ENCODE results near the gene GSG1.

Gene GSG1

GRCh38 chr12:13097491-13098011 lies 5.9 kb downstream of the GSG1 start:
- TF ChIP-seq, protein P1, sequence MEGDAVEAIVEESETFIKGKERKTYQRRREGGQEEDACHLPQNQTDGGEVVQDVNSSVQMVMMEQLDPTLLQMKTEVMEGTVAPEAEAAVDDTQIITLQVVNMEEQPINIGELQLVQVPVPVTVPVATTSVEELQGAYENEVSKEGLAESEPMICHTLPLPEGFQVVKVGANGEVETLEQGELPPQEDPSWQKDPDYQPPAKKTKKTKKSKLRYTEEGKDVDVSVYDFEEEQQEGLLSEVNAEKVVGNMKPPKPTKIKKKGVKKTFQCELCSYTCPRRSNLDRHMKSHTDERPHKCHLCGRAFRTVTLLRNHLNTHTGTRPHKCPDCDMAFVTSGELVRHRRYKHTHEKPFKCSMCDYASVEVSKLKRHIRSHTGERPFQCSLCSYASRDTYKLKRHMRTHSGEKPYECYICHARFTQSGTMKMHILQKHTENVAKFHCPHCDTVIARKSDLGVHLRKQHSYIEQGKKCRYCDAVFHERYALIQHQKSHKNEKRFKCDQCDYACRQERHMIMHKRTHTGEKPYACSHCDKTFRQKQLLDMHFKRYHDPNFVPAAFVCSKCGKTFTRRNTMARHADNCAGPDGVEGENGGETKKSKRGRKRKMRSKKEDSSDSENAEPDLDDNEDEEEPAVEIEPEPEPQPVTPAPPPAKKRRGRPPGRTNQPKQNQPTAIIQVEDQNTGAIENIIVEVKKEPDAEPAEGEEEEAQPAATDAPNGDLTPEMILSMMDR (IDR thresholded peaks at IDR 0.05; ENCODE audit: control extremely low read depth, extremely low read depth, low read depth, missing control alignments): no peak
- POLR2A ChIA-PET: no interaction called here
- no peak for DNase-seq (ENCODE audit: extremely low spot score)
- CTCF ChIA-PET: interaction anchor here (1.2 to 2.3 kb wide), 2 partner anchors 8 to 12 kb away, joined by 3 to 6 read pairs; no protein-coding TSS in a partner anchor

DNA sequence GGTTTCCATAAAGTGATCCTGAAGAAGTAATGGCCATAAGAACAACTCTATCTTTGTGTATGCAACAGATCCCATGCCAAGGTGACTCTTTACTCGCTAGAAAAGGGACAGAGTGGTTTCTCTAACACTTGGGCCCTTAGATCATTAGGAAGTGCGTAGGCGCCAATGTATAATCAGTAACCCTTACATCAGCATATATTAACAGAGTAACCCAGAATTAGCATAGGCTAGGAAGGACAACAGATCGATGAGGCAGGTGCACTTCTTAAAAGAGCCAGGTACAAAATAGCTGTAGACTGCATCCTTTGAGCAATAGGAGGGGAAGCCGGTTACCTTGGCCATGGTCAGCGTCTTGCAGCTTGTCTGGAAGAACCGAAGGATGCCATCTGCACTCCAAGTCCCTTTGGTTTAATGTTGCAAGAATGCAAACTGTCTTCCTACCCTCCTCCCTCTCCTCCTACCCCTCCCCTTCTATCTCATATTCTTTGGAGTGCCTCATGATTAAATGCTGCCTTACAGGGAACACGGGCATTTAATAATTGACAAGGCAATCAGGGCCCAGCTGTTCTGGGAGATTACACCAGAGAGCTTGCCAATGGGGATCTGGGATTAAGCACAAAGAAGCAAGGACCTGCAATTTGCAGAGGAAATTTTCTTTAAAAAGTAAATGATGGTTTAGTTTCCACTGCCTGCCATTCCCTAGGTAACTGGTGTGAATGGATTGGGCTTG lies 8.0 kb downstream of the GSG1 start:
- POLR2A ChIA-PET: no interaction called here
- DNase-seq (ENCODE audit: extremely low spot score): no peak
- CTCF ChIA-PET: interaction anchor here (1.9 kb wide), 1 partner anchor 117 kb away, joined by 6 read pairs; no protein-coding TSS in a partner anchor
- TF ChIP-seq, protein P1 (IDR thresholded peaks at IDR 0.05; ENCODE audit: control extremely low read depth, extremely low read depth, low read depth, missing control alignments): no peak

- peak; percentile 35 for DNase-seq (ENCODE audit: extremely low spot score)
- ChIA-PET POLR2A (no interaction called here), CTCF (interaction anchor here (1.2 to 1.9 kb wide), 2 partner anchors 118 to 176 kb away, joined by 3 to 6 read pairs; no protein-coding TSS in a partner anchor)
- TF ChIP-seq, protein P1 (IDR thresholded peaks at IDR 0.05; ENCODE audit: control extremely low read depth, extremely low read depth, low read depth, missing control alignments): no peak
These were observed 9.1 kb downstream of the GSG1 start for GRCh38 chr12:13094367-13094766.

DNA sequence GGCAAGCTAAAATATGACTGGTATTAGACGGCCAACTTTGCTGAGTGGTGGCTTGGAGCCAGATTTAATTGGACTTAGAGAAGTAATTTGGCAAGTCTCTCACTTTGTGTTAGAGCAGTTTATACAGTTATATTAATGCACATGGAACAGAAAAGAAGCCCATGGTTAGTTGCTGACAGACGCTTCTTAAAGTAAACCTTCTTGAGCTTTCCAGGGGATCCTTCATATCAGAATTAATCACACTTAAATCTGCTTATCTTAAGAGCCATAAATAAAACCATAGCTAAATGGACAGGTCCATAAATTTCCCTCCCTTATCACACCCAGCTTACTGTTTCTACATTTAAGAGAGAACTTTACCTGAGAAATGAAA lies 9.6 kb downstream of the GSG1 start:
- POLR2A ChIA-PET: no interaction called here
- no peak for DNase-seq (ENCODE audit: extremely low spot score)
- TF ChIP-seq, protein P1 (IDR thresholded peaks at IDR 0.05; ENCODE audit: control extremely low read depth, extremely low read depth, low read depth, missing control alignments): no peak
- CTCF ChIA-PET: interaction anchor here (1.1 to 1.2 kb wide), 2 partner anchors 118 to 176 kb away, joined by 3 read pairs; no protein-coding TSS in a partner anchor

GRCh38 chr12:13093191-13093847 lies 10.1 kb downstream of the GSG1 start:
- TF ChIP-seq, protein P1 (IDR thresholded peaks at IDR 0.05; ENCODE audit: control extremely low read depth, extremely low read depth, low read depth, missing control alignments): no peak
- CTCF ChIA-PET: interaction anchor here (1.1 to 1.2 kb wide), 2 partner anchors 119 to 175 kb away, joined by 3 read pairs; no protein-coding TSS in a partner anchor
- POLR2A ChIA-PET: no interaction called here
- no peak for DNase-seq (ENCODE audit: extremely low spot score)

GRCh38 chr12:13091832-13092231 lies 11.6 kb downstream of the GSG1 start:
- ChIA-PET CTCF (no interaction called here), POLR2A (no interaction called here)
- no peak for DNase-seq (ENCODE audit: extremely low spot score)
- TF ChIP-seq, protein P1 (IDR thresholded peaks at IDR 0.05; ENCODE audit: control extremely low read depth, extremely low read depth, low read depth, missing control alignments): no peak
